Mucosa of rectum (tissue), 2 donors: ENCODE results near the gene G2E3.
"Not testable (repeated sequence)": the region's sequence is repeated elsewhere in the genome, so short reads cannot be mapped to it uniquely, and the experiment has no call there.

Source experiments
- H3K27ac ChIP-seq, 2 donors: one replicate each; pipeline ENCODE4 v1.7.0; 2013; ENCODE audit warnings: inconsistent platforms in 2 of 2, low read depth in 2 of 2, low read length in 2 of 2
- H3K27me3 ChIP-seq, 2 donors: one replicate each; pipeline ENCODE4 v1.7.0; 2013; ENCODE audit warnings: low read length in 2 of 2; ENCODE audit not compliant: control insufficient read depth in 2 of 2, insufficient read depth in 2 of 2
- H3K36me3 ChIP-seq, 2 donors: one replicate each; pipeline ENCODE4 v1.7.0; 2013; ENCODE audit warnings: low read length in 2 of 2; ENCODE audit not compliant: control insufficient read depth in 2 of 2, insufficient read depth in 2 of 2
- H3K4me1 ChIP-seq, 2 donors: one replicate each; pipeline ENCODE4 v1.7.0; 2013; ENCODE audit warnings: low read length in 2 of 2, mild to moderate bottlenecking in 1 of 2; ENCODE audit not compliant: control insufficient read depth in 2 of 2, insufficient read depth in 2 of 2
- H3K4me3 ChIP-seq, 2 donors: one replicate each; pipeline ENCODE4 v1.7.0; 2013; ENCODE audit warnings: low read length in 2 of 2
- H3K9ac ChIP-seq, 2 donors: one replicate each; pipeline ENCODE4 v1.7.0; 2013; ENCODE audit warnings: low read length in 2 of 2, low read depth in 1 of 2, mild to moderate bottlenecking in 1 of 2
- H3K9me3 ChIP-seq, 2 donors: one replicate each; pipeline ENCODE4 v1.7.0; 2013; ENCODE audit warnings: low read length in 2 of 2; ENCODE audit not compliant: control insufficient read depth in 2 of 2
- donor health status: healthy.
- donor health status: Normal muscosa, but diverticular disease.

G2E3 gene

DNA sequence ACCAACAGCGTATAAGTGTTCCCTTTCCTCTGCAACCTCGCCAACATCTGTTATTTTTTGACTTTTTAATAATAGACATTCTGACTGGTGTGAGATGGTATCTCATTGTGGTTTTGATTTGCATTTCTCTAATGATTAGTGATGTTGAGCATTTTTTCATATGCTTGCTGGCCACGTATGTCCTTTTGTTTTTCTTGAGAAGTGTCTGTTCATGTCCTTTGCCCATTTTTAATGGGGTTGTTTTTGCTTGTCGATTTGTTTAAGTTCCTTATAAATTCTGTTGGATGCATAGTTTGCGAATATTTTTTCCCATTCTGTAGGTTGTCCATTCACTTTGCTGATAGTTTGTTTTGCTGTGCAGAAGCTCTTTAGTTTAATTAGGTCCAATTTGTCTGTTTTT is 85.5 kb downstream of the G2E3 start:
- not testable (repeated sequence) for H3K4me3 ChIP-seq, H3K4me1 ChIP-seq, H3K27me3 ChIP-seq, H3K9me3 ChIP-seq, H3K9ac ChIP-seq, H3K27ac ChIP-seq
- peaks cover 20 to 26% of the 10 kb centered on the region in 2 donors for H3K36me3 ChIP-seq

DNA sequence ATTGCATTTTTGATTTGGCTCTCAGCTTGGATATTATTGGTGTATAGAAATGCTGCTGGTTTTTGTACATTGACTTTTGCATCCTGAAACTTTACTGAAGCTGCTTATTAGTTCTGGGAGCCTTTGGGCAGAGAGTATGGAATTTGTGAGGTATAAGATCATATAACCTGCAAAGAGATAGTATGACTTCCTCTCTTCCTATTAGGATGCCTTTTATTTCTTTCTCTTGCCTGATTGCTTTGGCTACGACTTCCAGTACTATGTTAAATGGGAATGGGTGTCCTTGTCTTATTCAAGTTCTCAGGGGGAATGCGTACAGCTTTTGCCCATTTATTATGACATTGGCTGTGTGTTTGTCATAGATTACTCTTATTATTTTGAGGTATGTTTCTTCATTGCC is 86.6 kb downstream of the G2E3 start:
- Histone ChIP-seq H3K4me3 (no peak overlapping the region), H3K4me1 (no peaks in the 10 kb centered on the region), H3K36me3 (peaks cover 27 to 28% of the 10 kb centered on the region in 2 donors), H3K9me3 (peaks cover 0 to 4% of the 10 kb centered on the region in 2 donors), H3K27ac (no peak overlapping the region), H3K27me3 (no peaks in the 10 kb centered on the region), H3K9ac (no peak overlapping the region)

DNA sequence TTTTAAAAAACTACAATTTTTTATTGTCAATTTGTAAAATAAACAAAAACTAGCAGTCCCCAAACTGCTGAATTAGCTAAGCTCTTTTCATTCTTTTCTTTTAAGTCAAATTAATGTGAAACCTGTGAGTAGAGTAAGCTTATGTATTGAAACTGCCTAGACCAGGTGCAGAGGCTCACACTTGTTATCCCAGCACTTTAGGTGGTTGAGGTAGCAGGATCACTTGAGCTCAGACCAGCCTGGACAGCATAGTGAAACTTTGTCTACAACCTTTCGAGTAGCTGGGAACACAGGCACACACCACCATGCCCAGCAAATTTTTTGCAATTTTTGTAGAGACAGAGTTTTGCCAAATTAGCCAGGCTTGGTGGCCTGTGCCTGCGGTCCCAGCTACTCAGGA is 89.5 kb downstream of the G2E3 start:
- no peak overlapping the region for H3K4me3 ChIP-seq
- peaks cover 41 to 50% of the 10 kb centered on the region in 2 donors for H3K36me3 ChIP-seq
- H3K9ac ChIP-seq, result no peak overlapping the region
- H3K4me1 ChIP-seq, result no peaks in the 10 kb centered on the region
- no peak overlapping the region for H3K27ac ChIP-seq
- H3K9me3 ChIP-seq, result peaks cover 0 to 4% of the 10 kb centered on the region in 2 donors
- no peaks in the 10 kb centered on the region for H3K27me3 ChIP-seq

DNA sequence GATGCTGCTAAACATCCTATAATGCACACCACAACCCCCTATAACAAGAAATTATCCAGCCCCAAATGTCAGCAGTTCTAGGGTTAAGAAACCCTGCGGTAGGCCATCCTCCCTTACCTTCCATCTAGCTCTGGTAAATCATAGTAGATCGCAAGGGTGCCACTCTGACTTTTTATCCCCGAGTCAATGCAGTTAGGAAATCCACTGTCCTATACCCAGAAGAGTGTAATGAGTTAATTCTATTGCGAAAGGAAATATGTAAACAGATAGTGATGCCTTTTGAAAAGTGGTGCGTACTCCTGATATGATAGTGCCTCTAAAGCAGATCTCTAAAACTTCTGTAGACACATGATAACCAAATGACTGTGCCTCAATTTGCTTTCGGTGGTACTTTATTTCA is 93.0 kb downstream of the G2E3 start:
- H3K9ac ChIP-seq, result no peak overlapping the region
- no peaks in the 10 kb centered on the region for H3K4me1 ChIP-seq
- H3K4me3 ChIP-seq, result no peak overlapping the region
- no peaks in the 10 kb centered on the region for H3K27me3 ChIP-seq
- no peaks in the 10 kb centered on the region for H3K9me3 ChIP-seq
- H3K27ac ChIP-seq, result no peak overlapping the region
- peaks cover 40 to 44% of the 10 kb centered on the region in 2 donors for H3K36me3 ChIP-seq

DNA sequence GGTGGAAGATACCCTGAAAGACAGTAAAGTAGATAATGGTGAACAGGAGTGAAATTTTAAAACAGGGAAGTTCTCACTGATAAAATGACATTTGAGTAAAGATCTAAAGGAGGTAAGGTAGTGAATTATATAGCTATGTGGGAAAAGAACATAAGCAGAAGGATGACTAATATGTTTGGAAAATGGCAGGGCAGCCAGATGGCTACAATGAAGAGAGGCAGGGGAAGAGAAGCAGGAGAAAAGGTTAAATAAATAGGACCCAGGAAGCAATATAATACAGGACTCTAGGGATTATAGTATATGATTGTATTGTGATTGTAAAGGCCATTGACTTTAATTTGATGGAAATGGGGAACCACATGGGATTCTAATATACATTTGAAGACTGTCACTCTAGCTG is 96.2 kb downstream of the G2E3 start:
- Histone ChIP-seq H3K27me3 (no peaks in the 10 kb centered on the region), H3K9me3 (no peaks in the 10 kb centered on the region), H3K27ac (no peak overlapping the region)

DNA sequence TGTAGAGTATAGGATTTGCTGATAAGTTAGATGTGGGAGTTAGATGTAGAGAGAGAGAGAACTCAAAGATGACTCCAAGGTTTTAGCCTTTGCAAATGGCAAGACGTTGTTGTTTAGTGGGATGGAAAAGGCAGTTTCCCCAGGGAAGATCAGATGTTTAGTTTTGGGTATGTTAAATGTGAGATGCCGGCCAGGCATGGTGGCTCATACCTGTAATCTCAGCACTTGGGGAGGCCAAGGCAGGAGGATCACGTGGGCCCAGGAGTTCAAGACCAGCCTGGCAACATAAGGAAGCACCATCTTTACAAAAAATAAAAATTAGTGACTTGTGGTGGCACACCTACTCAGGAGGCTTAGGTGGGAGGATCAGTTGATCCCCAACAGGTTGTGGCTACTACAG is 96.7 kb downstream of the G2E3 start:
- Histone ChIP-seq H3K36me3 (peaks cover 37 to 40% of the 10 kb centered on the region in 2 donors), H3K4me1 (no peaks in the 10 kb centered on the region), H3K9ac (no peak overlapping the region)

More for the DNA sequence above, 96.2 kb downstream of the G2E3 start:
- Histone ChIP-seq H3K36me3 (peaks cover 38 to 39% of the 10 kb centered on the region in 2 donors), H3K4me1 (no peaks in the 10 kb centered on the region), H3K9ac (no peak overlapping the region), H3K4me3 (no peak overlapping the region)

DNA sequence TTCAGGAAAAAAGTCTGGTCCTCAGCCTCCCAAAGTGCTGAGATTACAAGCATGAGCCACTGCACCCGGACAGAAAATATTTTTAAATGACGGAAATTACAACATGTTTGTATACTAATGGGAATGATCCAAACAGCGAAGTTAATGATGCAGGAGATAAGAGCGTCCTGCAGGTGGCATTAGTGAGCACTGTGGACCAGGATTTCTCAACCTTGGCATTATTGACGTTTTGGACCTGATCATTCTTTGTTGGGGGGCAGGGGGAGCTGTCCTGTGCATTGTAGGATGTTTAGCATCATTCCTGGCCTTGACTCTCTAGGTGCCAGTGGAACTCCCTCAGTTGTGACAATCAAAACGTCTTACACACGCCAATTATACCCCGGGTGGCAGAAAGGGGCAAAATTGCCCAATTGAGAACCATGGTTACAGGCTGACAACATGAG is 97.3 kb downstream of the G2E3 start:
- H3K27me3 ChIP-seq, result no peaks in the 10 kb centered on the region
- H3K4me1 ChIP-seq, result no peaks in the 10 kb centered on the region
- H3K36me3 ChIP-seq, result peaks cover 37% of the 10 kb centered on the region in 2 donors
- H3K27ac ChIP-seq, result no peak overlapping the region
- no peak overlapping the region for H3K4me3 ChIP-seq
- no peaks in the 10 kb centered on the region for H3K9me3 ChIP-seq
- H3K9ac ChIP-seq, result no peak overlapping the region

More for the DNA sequence above, 96.7 kb downstream of the G2E3 start:
- no peaks in the 10 kb centered on the region for H3K9me3 ChIP-seq
- H3K27ac ChIP-seq, result no peak overlapping the region
- no peak overlapping the region for H3K4me3 ChIP-seq
- no peaks in the 10 kb centered on the region for H3K27me3 ChIP-seq

DNA sequence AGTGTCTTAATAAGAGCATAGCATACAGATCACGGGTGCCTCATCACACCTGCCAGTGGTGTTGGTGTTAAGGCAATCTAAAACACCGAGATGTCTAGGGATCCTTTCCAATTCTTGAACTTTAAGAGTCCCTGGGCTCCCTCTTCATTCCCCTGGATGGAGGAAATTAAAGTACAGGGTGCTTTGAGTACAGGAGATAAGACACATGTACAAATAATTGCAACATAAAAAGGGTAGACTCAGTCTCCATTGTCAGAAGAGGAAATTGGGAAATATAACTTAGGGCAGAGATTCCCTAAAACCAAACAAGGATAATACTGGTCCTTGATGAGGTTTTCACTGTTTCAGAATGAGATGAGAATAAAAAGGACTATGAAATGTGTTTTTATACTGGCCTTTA is 98.1 kb downstream of the G2E3 start:
- H3K36me3 ChIP-seq, result peaks cover 31 to 32% of the 10 kb centered on the region in 2 donors
- H3K27ac ChIP-seq, result no peak overlapping the region
- no peaks in the 10 kb centered on the region for H3K4me1 ChIP-seq

DNA sequence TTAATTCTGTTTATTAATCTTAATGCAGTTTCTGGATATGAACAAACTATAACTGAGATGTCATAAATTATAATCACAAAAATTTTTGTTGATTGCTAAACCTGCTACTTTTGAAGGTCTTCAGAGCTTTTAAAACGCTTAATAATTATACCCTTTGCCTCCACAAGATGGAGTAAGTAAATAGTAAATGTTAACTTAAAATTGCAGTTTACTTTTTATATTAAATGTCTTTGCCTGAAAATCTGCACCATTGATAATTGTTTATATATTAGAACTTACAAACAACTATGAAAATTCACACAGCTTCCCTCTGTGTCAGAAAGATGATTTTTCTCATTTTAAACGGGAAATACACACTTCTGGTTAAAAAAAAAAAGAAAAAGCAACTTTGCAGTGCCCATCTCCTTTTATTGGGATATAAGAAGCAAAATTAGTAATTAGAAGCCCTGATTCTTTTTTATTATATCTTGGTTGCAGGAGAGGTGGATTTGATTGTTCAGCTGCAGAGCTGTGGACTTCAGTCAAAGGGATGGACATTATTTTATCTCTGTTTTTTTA is 98.7 kb downstream of the G2E3 start:
- H3K27ac ChIP-seq, result no peak overlapping the region
- no peak overlapping the region for H3K9ac ChIP-seq
- H3K4me1 ChIP-seq, result no peaks in the 10 kb centered on the region
- no peaks in the 10 kb centered on the region for H3K9me3 ChIP-seq
- no peak overlapping the region for H3K4me3 ChIP-seq
- H3K36me3 ChIP-seq, result peaks cover 29 to 33% of the 10 kb centered on the region in 2 donors
- H3K27me3 ChIP-seq, result no peaks in the 10 kb centered on the region

More for the DNA sequence above, 98.1 kb downstream of the G2E3 start:
- H3K9ac ChIP-seq, result no peak overlapping the region
- H3K27me3 ChIP-seq, result no peaks in the 10 kb centered on the region
- H3K9me3 ChIP-seq, result no peaks in the 10 kb centered on the region
- no peak overlapping the region for H3K4me3 ChIP-seq

DNA sequence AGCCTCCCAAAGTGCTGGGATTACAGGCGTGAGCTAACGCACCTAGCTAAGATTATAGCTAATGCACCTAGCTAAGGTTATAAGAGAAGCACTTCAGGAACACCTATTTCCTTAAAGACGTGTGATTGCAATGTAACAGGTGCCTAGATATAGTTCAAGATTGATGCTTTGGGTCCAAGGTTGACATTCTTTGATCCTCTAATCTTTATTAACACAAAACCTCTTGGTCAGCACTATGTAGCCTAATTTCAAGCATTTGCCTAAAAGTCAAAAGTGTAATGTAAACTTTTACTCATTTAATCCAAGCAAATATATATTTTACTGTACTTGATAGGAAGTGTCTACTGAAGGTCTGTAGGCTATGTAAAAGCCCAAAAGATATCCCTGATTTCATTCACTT is 99.7 kb downstream of the G2E3 start:
- no peak overlapping the region for H3K27ac ChIP-seq
- H3K36me3 ChIP-seq, result peaks cover 22 to 27% of the 10 kb centered on the region in 2 donors
- no peaks in the 10 kb centered on the region for H3K9me3 ChIP-seq

More for the DNA sequence above, 99.7 kb downstream of the G2E3 start:
- Histone ChIP-seq H3K4me3 (no peak overlapping the region), H3K27me3 (no peaks in the 10 kb centered on the region), H3K9ac (no peak overlapping the region), H3K4me1 (no peaks in the 10 kb centered on the region)
